ENCODE measurements around the gene CDK4. TPM values are rescaled to one million over a fixed set of nuclear protein-coding genes. Genes with fewer than 3 reads are reported as not detected.

CDK4 gene
- total and polyA plus RNA-seq, 2 of the 4 experiments (the other 2 are of a cell fraction): 261 to 297 TPM

DNA sequence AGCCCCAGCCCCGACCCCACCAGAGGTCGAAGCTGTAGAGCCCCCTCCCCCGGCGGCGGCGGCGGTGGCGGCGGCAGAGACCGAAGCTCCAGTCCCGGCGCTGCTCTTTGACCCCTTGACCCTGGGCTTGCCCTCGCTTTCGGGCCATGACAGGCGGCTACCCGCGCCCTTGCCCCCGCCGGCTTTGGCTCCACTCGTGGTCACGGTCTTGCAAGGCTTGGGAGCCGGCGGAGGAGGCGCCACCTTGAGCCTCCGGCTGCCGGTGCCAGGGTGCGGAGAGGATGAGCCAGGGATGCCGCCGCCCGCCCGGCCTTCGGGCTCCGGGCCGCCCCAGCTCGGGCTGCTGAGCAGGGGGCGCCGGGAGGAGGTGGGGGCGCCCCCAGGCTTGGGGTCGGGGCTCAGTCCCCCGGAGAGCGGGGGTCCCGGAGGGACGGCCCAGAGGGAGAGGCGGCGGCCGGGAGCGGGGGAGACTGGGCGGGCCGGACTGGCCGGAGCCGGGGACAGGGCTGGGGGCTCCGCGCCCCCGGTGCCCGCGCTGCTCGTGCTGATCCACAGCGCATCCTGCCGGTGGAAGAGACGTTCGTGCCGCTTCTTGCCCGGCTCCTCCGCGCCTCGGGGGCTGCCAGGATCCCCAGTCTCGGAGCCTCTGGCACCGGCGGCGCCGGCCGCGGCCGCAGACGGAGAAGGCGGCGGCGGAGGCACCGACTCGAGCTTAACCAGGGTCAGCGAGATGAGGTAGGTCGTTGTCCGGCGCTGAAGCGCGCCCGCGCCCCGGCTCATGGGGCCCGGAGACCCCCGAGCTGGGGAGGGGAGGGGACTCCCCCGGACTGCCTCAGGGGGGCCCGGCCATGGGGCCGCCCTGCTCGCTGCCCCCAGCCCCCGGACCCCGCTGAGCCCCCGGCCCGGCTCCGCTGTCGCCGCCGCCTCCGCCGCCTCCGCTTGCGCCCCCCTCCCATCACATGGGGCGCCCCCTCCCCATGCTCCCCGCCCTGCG is 14.3 kb downstream of the CDK4 start:
- Histone ChIP-seq H3K9ac (ENCODE audit: low read depth, low read length) (no peak overlapping the region), H3K9me3 (ENCODE audit: control insufficient read depth, insufficient read depth, low read length) (peaks cover 2% of the 10 kb centered on the region; the same call in 1 of the 2 replicates), H2BK120ac (ENCODE audit: low read depth, low read length) (no peak overlapping the region), H3K27ac (ENCODE audit: insufficient read depth, low read length) (no peak overlapping the region), H2BK20ac (ENCODE audit: low read depth, low read length) (no peak overlapping the region), H3K27me3 (ENCODE audit: control insufficient read depth, insufficient read depth, low read length) (peaks cover 89% of the 10 kb centered on the region), H3K4me1 (ENCODE audit: control insufficient read depth, insufficient read depth, low read length) (0 out of 2 replicates have a peak, but pooled peaks cover 3% of the 10 kb centered on the region), H3K4ac (ENCODE audit: low read depth, low read length) (no peak overlapping the region), H3K9me1 (ENCODE audit: insufficient read depth, low read length) (no peaks in the 10 kb centered on the region), H3K56ac (ENCODE audit: extremely low read depth, insufficient read depth, low read length) (no peak overlapping the region), H4K8ac (ENCODE audit: low read depth in 2 of 2, low read length in 2 of 2) (no peak overlapping the region), H2AK9ac (replicated peaks; ENCODE audit: low read depth, low read length, poor library complexity) (no peak overlapping the region), H3K18ac (ENCODE audit: low read depth, low read length) (no peak overlapping the region), H3K4me2 (ENCODE audit: low read depth, low read length) (peak overlapping the region; percentile 73), H3K14ac (replicated peaks; ENCODE audit: low read depth, low read length) (no peak overlapping the region), H3K23ac (ENCODE audit: low read depth, low read length) (no peak overlapping the region), H4K5ac (ENCODE audit: low read depth, low read length) (no peak overlapping the region), H2AFZ (replicated peaks; ENCODE audit: low read length, poor library complexity) (peak overlapping the region; percentile 79), H2BK5ac (ENCODE audit: low read depth, low read length, poor library complexity, severe bottlenecking) (no peak overlapping the region), H4K91ac (ENCODE audit: insufficient read depth, low read depth, low read length) (no peak overlapping the region), H2AK5ac (ENCODE audit: low read depth, low read length) (no peak overlapping the region), H4K20me1 (ENCODE audit: insufficient read depth, low read length) (0 out of 2 replicates have a peak, but pooled peaks cover 8% of the 10 kb centered on the region), H3K4me3 (ENCODE audit: insufficient read depth, low read depth, low read length) (peak overlapping the region; percentile 31), H2BK15ac (ENCODE audit: low read depth, low read length) (no peak overlapping the region), H3K79me1 (ENCODE audit: low read depth in 1 of 2, low read length in 2 of 2) (no peaks in the 10 kb centered on the region), H3K36me3 (ENCODE audit: control insufficient read depth, insufficient read depth, low read length) (no peaks in the 10 kb centered on the region)
- CTCF ChIA-PET: interaction anchor here (1.0 to 1.2 kb wide), 3 partner anchors 12 to 154 kb away, joined by 3 read pairs; no protein-coding TSS in a partner anchor
- in situ Hi-C loops (cut with MboI; ENCODE audit: low sequenced_read_pairs): loop anchor here (10.0 kb wide), 1 partner anchor 153 kb away; no protein-coding TSS in a partner anchor
- WGBS, 2 experiments (ENCODE audit: extremely low coverage in 2 of 2, insufficient read length in 1 of 2): 1% methylated on average over 39 of the region's 110 CpGs; no CpG with 5 or more reads in 1 of the 2 experiments
- BruUV-seq (replicated peaks): no TSS peak
- dilution Hi-C loops (cut with HindIII; ENCODE audit: low sequenced_read_pairs, unreplicated experiment): no loop called here
- POLR2A ChIA-PET (ENCODE audit: unreplicated experiment): no interaction called here
- intact Hi-C loops (cut with micrococcal nuclease): loop anchor here (5.0 kb wide), 1 partner anchor 155 kb away; no protein-coding TSS in a partner anchor
- ATAC-seq (ENCODE audit: low read depth): peak; percentile 38
- TF ChIP-seq, protein P1, sequence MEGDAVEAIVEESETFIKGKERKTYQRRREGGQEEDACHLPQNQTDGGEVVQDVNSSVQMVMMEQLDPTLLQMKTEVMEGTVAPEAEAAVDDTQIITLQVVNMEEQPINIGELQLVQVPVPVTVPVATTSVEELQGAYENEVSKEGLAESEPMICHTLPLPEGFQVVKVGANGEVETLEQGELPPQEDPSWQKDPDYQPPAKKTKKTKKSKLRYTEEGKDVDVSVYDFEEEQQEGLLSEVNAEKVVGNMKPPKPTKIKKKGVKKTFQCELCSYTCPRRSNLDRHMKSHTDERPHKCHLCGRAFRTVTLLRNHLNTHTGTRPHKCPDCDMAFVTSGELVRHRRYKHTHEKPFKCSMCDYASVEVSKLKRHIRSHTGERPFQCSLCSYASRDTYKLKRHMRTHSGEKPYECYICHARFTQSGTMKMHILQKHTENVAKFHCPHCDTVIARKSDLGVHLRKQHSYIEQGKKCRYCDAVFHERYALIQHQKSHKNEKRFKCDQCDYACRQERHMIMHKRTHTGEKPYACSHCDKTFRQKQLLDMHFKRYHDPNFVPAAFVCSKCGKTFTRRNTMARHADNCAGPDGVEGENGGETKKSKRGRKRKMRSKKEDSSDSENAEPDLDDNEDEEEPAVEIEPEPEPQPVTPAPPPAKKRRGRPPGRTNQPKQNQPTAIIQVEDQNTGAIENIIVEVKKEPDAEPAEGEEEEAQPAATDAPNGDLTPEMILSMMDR (conservative IDR thresholded peaks at IDR 0.05; ENCODE audit: low read depth, low read length): peak; percentile 35; the same call in 1 of the 2 replicates
- TF ChIP-seq CHD1 (IDR thresholded peaks at IDR 0.05; ENCODE audit: low read depth, low read length): no peak
- DNase-seq: peak; percentile 7

All from IMR-90 (cell line).